NCI-H146 treated with DMSO at 0.1 percent for 48 hours (cell line): ENCODE data around the gene TRPV4.
A peak's percentile ranks its signal among the peaks of the same experiment; 100 is the strongest.

Source experiments
- DNase-seq: peaks from one replicate; lab custom pipeline; 2025; ENCODE audit not compliant: unreplicated experiment; lab: John Stamatoyannopoulos, UW

The TRPV4 gene

GRCh38 chr12:109808876-109809646 is 24.1 kb downstream of the TRPV4 start:
- DNase-seq: no peak

- no peak for DNase-seq
Measured at GRCh38 chr12:109807954-109808643, 25.1 kb downstream of the TRPV4 start.

DNA sequence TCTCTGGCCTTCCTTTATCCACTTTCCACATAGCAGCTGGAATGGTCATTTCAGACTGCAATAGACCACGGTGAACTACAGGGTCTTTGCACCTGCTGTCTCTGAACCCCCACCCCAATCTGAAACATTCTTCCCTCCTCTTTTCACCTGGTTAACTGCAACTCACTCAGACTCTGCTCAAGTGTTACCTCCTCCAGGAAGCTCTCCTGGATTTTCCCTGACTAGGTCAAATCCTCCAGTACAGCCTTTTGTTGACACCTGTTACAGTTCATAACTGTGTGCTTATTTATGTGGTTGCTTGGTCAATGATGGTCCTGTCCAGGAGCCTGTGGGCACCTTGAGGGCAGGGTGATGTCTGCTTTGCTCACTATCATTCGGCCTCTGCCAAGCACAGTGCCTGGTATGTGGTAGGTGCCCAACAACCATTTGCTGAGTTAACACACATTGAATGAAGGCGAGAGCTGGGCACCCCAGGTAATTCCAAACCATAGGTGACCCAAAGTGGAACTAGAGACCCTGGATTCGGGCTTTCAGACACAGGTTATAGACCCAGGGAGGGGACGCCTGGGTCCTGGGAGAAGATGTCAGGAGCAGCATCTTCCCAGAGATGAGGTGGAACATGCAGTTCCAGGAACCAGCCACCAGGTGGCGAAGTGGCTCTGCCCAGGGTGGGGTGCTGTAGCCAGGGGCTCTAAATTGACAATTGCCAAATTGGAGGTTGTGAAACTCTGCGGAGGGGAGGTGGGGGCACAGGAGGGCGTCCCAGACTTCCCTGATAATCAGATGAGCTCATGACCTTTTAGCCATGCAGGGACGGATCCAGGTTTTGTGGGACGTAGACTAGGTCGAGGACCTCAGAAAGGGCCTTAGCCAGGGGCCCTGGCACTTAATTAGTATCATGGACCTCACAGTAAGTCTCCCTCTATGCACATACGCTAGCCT is 28.1 kb downstream of the TRPV4 start:
- DNase-seq: no peak

GRCh38 chr12:109803678-109804077 is 29.5 kb downstream of the TRPV4 start:
- no peak for DNase-seq

DNA sequence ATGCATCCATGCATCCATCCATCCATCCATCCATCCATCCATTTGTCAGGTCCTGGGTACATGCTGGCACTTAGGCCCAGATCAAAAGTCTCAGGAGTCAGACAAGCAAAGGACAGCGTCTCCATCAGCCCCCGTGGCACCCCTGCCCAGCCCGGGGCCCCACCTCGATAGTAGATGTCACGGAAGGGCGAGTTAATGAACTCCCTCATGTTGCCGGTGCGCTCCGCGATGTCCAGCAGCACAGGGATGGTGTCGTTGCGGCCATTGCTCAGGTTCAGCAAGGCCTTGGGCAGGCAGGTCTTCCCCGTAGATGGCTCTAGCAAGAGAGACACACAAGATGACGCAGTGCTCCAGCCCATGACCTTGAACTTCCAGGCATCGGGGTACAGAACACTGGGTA is 30.4 kb downstream of the TRPV4 start:
- DNase-seq: no peak

DNA sequence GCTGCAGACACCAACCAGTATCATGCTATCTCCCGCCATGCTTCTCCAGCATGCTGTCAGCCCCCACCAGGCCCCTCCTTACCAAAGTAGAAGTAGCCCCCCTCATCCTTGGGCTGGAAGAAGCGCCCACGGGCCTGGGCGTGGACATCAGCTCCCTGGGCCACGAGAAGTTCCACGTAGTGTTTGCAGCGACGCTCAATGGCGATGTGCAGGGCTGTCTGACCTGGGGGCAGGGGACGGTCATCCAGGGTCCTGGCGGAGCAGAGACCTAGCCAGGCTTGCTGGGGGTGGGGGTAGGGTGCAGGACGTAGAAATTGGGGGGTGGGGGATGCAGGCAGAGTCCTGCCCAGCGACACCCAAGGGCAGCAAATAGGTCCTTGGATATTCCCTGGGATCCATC is 32.7 kb downstream of the TRPV4 start:
- DNase-seq: no peak

- DNase-seq: no peak
Measured at GRCh38 chr12:109798691-109799090, 34.5 kb downstream of the TRPV4 start.

DNA sequence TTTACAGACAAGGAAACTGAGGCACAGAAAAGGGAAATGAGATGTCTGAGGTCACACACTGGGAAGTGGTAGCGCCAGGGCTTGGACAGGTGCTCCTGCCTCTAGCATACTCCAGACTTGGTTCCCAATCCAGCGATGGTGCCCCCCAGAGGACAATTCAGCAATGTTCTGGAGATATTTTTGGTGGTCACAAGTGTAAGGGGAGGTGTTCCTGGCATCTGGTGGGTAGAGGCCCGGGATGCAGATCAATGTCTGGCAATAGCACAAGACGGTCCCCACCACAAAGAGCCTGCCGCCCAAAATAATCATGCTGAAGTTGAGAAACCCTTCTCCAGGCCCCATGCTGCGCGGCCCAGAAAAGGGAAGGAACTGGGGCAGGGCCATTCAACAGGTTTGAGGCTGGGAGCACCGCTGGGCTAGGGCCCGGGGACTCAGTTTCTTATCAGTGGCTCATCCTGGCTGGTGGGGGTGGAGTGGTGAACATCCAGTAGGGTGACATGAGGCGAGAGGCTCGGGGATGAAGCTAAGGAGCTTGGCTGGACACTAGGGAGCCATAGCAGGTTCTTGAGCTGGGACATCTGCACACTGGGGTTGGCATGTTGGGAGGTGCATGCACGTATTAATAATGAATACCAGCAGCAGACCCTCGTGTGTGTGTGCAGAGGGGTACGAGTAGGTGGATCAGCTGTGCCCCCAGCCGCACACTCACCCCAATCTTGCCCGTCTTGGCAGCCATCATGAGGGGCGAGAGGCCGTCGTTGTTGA is 35.1 kb downstream of the TRPV4 start:
- DNase-seq: no peak

DNA sequence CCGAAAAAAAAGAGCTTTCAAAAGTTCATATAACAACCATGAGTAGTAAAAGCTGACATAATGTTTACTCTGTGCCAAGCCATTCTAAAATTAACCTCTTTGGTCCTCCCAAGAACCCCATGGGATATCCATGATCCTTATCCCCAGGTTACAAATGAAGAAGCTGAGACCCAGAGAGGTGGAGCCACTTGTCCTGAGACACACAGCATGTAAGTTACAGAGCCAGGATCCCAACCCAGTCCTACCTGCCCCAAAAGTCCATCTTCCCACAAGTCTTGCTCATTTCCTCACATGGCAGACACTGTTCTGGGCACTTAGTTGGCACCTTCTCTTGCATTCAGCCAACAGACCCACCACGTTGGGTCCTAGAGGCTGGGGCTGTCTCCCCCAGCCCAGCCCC is 37.1 kb downstream of the TRPV4 start:
- no peak for DNase-seq

GRCh38 chr12:109795023-109795422 is 38.2 kb downstream of the TRPV4 start:
- no peak for DNase-seq

DNA sequence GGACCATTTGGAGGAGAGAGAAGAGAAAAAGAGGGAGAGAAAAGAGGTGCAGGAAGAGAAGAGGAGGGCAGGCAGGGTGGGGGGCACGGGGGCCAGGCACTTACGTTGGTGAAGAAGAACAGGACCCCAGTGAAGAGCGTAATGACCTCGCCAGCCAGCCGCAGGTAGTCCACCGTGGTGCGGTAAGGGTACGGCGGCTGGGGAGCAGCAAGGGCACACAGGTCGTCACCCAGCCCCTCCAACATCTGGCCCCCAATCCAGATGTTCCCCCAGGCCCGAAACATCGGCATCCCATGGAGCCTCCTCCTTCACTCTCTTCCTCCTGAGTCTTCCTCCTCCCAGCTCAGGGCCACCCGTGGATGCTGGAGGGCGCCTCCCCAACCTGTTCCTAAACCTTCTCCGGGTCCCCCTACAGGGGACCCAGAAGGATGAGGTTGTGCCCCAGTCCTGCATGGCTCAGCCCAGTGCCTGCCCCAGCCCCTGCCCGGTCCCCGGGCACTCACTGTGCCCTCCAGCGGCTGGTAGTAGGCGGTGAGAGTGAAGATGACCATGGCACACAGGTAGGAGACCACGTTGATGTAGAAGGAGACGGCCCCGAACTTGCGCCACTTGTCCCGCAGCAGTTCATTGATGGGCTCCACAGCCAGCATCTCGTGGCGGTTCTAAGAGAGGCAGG is 39.2 kb downstream of the TRPV4 start:
- DNase-seq: no peak

GRCh38 chr12:109793411-109793810 is 39.8 kb downstream of the TRPV4 start:
- no peak for DNase-seq

DNA sequence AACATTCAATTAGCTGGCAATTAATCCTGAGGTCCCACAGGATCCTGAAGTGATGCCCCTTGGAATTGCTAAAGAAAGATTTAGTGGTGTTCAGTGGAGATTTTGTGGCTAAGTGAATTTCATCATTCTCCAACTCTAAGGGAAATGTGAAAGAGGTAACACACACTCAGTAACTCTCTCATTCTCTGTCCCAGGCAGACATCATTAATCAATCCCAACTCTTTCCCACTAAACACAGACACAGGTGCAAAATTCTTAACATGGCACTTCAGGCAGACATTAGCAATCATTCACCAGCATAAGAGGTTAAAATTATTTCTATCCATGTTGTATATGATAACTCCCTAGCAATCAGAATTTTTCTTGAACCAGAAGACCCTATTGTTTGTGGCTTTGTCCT is 40.2 kb downstream of the TRPV4 start:
- no peak for DNase-seq

- DNase-seq: no peak
Measured at GRCh38 chr12:109789526-109790048, 43.6 kb downstream of the TRPV4 start.

DNA sequence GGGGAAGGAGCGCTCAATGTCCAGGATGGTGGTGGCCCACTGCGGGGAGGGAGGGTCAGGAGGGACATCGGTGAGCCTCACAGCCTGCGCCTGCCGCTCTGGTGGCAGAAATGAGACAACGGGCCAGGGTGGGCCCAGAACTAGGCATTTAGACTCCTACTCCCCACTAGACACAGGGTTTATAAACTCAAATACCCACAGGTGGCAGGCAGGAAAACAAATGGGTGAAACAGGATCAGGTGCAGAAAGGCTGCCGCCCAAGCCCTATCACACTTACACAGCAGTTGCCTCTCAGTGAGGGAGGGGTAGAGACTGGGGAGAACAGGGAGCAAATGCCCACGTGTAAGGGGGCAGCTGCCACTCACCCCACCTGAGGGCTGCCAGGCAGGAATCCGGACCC is 46.4 kb downstream of the TRPV4 start:
- DNase-seq: no peak

DNA sequence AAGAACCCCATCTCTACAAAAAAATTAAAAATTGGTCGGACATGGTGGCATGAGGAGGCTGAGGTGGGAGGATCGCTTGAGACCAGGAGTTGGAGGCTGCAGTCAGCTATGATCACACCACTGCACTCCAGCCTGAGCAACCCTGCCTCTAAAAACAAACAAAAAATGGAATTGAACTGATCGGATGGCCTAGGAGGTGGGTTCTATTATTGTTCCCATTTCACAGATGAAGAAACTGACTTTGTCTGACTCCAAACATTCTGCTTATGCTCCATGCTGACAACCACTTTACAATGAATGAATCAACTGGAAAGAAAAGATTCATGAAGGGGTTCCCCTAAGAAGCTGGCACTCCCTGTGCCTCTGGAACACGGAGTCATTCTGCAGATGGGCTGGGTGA is 47.3 kb downstream of the TRPV4 start:
- no peak for DNase-seq

DNA sequence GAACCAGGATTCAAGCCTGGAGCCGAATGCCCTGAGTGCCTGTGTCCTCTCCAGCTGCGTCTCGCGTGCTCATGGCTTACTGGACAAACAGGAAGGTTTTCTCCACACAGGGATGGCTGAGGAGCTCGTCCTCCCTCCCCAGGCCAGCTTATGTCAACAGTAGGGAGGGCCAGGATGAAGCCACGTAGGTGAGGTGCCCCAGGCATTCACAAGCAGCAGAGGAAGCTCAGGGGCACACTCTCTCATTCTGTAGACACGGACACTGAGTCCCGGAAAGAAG is 49.3 kb downstream of the TRPV4 start:
- DNase-seq: no peak

GRCh38 chr12:109783135-109783964 is 49.8 kb downstream of the TRPV4 start:
- DNase-seq: no peak

DNA sequence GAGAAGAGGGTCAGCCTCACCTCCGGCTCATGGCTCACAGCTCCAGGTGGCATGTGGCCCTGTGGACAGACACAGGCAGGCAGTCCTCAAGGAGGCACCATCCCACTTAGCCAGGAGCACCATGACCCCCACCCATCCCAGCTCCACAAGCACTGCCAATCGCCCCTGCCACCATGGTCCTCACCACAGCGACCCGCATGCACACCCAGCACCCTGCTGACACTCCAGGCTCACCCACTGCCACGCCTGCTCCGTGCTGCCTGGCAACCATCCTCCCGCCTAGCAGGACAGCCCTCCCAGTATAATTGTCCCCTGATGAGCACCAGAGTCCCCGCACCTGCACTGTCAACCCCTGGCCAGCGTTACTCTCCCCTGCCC is 50.9 kb downstream of the TRPV4 start:
- peak; percentile 27 for DNase-seq
